Cardiac muscle cell (in vitro differentiated cells and primary cell): Measurements from ENCODE around the gene GIMAP8. TPM values are rescaled to one million over a fixed set of nuclear protein-coding genes. Genes with fewer than 3 reads are reported as not detected.
"Not testable (repeated sequence)": the region's sequence is repeated elsewhere in the genome, so short reads cannot be mapped to it uniquely, and the experiment has no call there.

Source experiments
- DNase-seq, 2 donors: peaks; one replicate each; pipeline versions ENCODE4 v3.0.0 to v3.0.0-alpha.2; 2010 to 2017; ENCODE audit warnings: low read depth in 1 of 2, low spot score in 1 of 2
- H3K27ac ChIP-seq: fragments of 200-600 bp; sonication (generic); 2 replicates; pipeline ENCODE4 v1.5.1; 2016
- H3K27me3 ChIP-seq: fragments of 200-600 bp; sonication (generic); 2 replicates; pipeline ENCODE4 v1.6.0; 2016; ENCODE audit warnings: control low read depth
- H3K36me3 ChIP-seq: fragments of 200-600 bp; sonication (generic); 2 replicates; pipeline ENCODE4 v1.5.1; 2016; ENCODE audit warnings: control low read depth
- H3K4me1 ChIP-seq: fragments of 200-600 bp; sonication (generic); 2 replicates; pipeline ENCODE4 v1.8.1; 2017; ENCODE audit warnings: low read depth, mild to moderate bottlenecking, mixed run types
- H3K4me3 ChIP-seq: fragments of 200-600 bp; sonication (generic); 2 replicates; pipeline ENCODE4 v1.5.1; 2016; ENCODE audit warnings: mild to moderate bottlenecking
- H3K9me3 ChIP-seq: fragments of 200-600 bp; sonication (generic); 2 replicates; pipeline ENCODE4 v1.5.1; 2017; ENCODE audit warnings: low read depth, mild to moderate bottlenecking, control low read depth
- CTCF ChIP-seq: IDR thresholded peaks from 2 replicates; pipeline ENCODE4 v1.5.1; 2012; ENCODE audit warnings: low read depth, mild to moderate bottlenecking, low read length
- polyA plus RNA-seq: library from polyadenylated mRNA; unstranded; fragments of >200 nt; fragmentation: Nextera tagmentation; extraction: Ambion mirVana; gene quantifications from 2 replicates; pipeline ENCODE4 v1.2.1, GENCODE V29; 2016
- total RNA-seq: library from RNA; depleted of rRNA; stranded (reverse); fragments of >200 nt; gene quantifications from 2 replicates; pipeline ENCODE4 v1.2.3, GENCODE V29; 2016

Gene GIMAP8
- total and polyA plus RNA-seq, 2 experiments from 2014 or later = 0.24 TPM; not detected in 1

- H3K27ac ChIP-seq = no peak overlapping the region
- H3K4me1 ChIP-seq = no peaks in the 10 kb centered on the region
- no peak overlapping the region for H3K4me3 ChIP-seq
- no peak for DNase-seq
- TF ChIP-seq CTCF = no peak
- H3K36me3 ChIP-seq = no peaks in the 10 kb centered on the region
- no peaks in the 10 kb centered on the region for H3K27me3 ChIP-seq
- no peaks in the 10 kb centered on the region for H3K9me3 ChIP-seq
These were observed 815 bp downstream of the GIMAP8 start for GRCh38 chr7:150451097-150451793.

GRCh38 chr7:150451833-150452461 lies 1.5 kb downstream of the GIMAP8 start:
- H3K27me3 ChIP-seq = no peaks in the 10 kb centered on the region
- H3K36me3 ChIP-seq = no peaks in the 10 kb centered on the region
- H3K27ac ChIP-seq = no peak overlapping the region
- no peak overlapping the region for H3K4me3 ChIP-seq
- no peaks in the 10 kb centered on the region for H3K4me1 ChIP-seq
- no peak for TF ChIP-seq CTCF
- peak in 1 of 2 donors; percentile 4 for DNase-seq
- H3K9me3 ChIP-seq = no peaks in the 10 kb centered on the region

DNA sequence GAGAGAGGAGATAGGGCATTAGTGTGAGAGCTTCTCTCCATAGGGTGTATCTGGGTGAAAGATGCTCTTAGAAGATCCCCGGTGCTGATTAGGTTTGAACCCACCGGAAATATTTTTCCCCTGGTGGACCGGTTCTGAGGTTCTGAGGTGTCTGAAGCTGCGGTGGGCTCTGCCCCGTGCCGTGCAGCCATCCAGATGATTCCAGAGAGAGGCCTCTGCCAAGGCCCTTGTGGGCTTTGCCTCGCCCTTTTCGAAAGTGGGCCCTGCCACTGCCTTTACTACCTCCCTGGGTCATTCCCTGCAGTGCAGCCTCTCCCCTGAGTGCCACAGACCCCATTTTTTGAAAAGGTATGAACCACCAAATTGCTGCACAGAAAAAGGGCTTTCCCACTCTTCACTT lies 2.8 kb downstream of the GIMAP8 start:
- Histone ChIP-seq H3K4me3 (no peak overlapping the region), H3K36me3 (no peaks in the 10 kb centered on the region), H3K4me1 (no peaks in the 10 kb centered on the region), H3K9me3 (no peaks in the 10 kb centered on the region), H3K27ac (no peak overlapping the region), H3K27me3 (no peaks in the 10 kb centered on the region)
- no peak for DNase-seq
- no peak for TF ChIP-seq CTCF

GRCh38 chr7:150453892-150454291 lies 3.5 kb downstream of the GIMAP8 start:
- H3K9me3 ChIP-seq = no peaks in the 10 kb centered on the region
- no peak for DNase-seq
- no peaks in the 10 kb centered on the region for H3K4me1 ChIP-seq
- no peaks in the 10 kb centered on the region for H3K36me3 ChIP-seq
- no peaks in the 10 kb centered on the region for H3K27me3 ChIP-seq
- no peak overlapping the region for H3K27ac ChIP-seq
- TF ChIP-seq CTCF = no peak
- no peak overlapping the region for H3K4me3 ChIP-seq

DNA sequence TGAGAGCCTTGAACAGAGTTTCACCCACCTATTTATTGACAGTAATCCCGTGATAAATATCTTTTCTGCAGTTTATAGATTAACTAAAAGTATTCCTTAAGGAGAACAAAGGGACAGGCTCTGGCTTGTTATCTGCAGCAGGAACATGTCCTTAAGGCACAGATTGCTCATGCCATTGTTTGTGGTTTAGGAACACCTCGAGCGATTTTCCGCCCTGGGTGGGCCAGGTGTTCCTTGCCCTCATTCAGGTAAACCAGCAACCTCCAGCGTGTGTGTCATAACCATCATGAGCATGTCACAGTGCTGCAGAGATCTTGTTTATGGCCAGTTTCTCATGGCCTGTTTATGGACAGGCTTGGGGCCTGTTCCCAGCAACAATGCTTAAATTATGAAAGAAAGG lies 6.6 kb downstream of the GIMAP8 start:
- not testable (repeated sequence) for H3K27me3 ChIP-seq, H3K4me3 ChIP-seq, DNase-seq, H3K9me3 ChIP-seq, H3K4me1 ChIP-seq, H3K27ac ChIP-seq, H3K36me3 ChIP-seq

- no peak overlapping the region for H3K27ac ChIP-seq
- TF ChIP-seq CTCF = no peak
- no peaks in the 10 kb centered on the region for H3K27me3 ChIP-seq
- no peak for DNase-seq
- H3K4me3 ChIP-seq = no peak overlapping the region
- no peaks in the 10 kb centered on the region for H3K36me3 ChIP-seq
- H3K9me3 ChIP-seq = no peaks in the 10 kb centered on the region
- H3K4me1 ChIP-seq = no peaks in the 10 kb centered on the region
These were observed 7.8 kb downstream of the GIMAP8 start for GRCh38 chr7:150458235-150458634.
